Activated T-helper 2 cell treated with anti-CD3 and anti-CD28 coated beads, Interferon-gamma antibody, Interleukin-2, Interleukin-4, amounts not matched to agents 10 μg/mL and 5 μg/mL and 100 μg/mL, durations not matched to agents 14 hours and 24 hours and 36 hours (primary cell): ENCODE data around the gene MIOS. TPM values are rescaled to one million over a fixed set of nuclear protein-coding genes. Genes with fewer than 3 reads are reported as not detected.
"Not testable (repeated sequence)": the region's sequence is repeated elsewhere in the genome, so short reads cannot be mapped to it uniquely, and the experiment has no call there.

ENCODE experiments used
- DNase-seq: peaks from one replicate; pipeline ENCODE4 v3.0.0; 2021; ENCODE audit warnings: low spot score
- H3K27ac Mint-ChIP-seq: one replicate; pipeline ENCODE4 v1.8.0; 2021; ENCODE audit warnings: mixed read lengths
- H3K27me3 Mint-ChIP-seq: one replicate; pipeline ENCODE4 v1.8.0; 2021; ENCODE audit warnings: low read depth, mixed read lengths
- H3K36me3 Mint-ChIP-seq: one replicate; pipeline ENCODE4 v1.8.0; 2021; ENCODE audit warnings: low read depth, mixed read lengths
- H3K4me1 Mint-ChIP-seq: one replicate; pipeline ENCODE4 v1.8.0; 2021; ENCODE audit warnings: low read depth, mixed read lengths
- H3K4me3 Mint-ChIP-seq: one replicate; pipeline ENCODE4 v1.8.0; 2021; ENCODE audit warnings: low read depth, mild to moderate bottlenecking, moderate library complexity, mixed read lengths
- H3K9me3 Mint-ChIP-seq: one replicate; pipeline ENCODE4 v1.8.0; 2021; ENCODE audit warnings: mixed read lengths
- intact Hi-C: fragments of 100-400 bp; cut with micrococcal nuclease; formaldehyde crosslinking; loops from one replicate; pipeline ENCODE4 v1.15.1; 2023
- total RNA-seq: library from RNA; stranded (reverse); gene quantifications from 2 replicates; pipeline ENCODE4 v1.2.3, GENCODE V29; 2022

Gene MIOS
- total RNA-seq, 1 donor from 2014 or later = 29.8 TPM

DNA sequence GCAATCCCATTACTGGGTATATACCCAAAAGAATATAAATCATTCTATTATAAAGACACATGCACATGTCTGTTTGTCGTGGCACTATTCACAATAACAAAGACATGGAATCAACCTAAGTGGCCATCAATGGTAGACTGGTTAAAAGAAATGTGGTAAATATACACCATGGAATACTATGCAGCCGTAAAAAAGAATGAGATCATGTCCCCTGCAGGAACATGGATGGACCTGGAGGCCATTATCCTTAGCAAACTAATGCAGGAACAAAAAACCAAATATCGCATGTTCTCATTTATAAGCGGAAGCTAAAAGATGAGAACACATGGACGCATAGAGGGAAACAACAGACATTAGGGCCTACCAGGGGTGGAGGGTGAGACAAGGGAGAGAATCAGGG is 5.1 kb upstream of the MIOS start:
- Mint-ChIP-seq H3K9me3 (peaks cover 25% of the 10 kb centered on the region), H3K27me3 (peaks cover 38% of the 10 kb centered on the region)
- intact Hi-C loops, H3K4me1 Mint-ChIP-seq, DNase-seq, H3K27ac Mint-ChIP-seq, H3K36me3 Mint-ChIP-seq, H3K4me3 Mint-ChIP-seq: not testable (repeated sequence)

GRCh38 chr7:7562736-7563135 is 3.9 kb upstream of the MIOS start:
- peaks cover 38% of the 10 kb centered on the region for H3K27me3 Mint-ChIP-seq
- H3K4me1 Mint-ChIP-seq = peaks cover 2% of the 10 kb centered on the region
- DNase-seq = no peak
- H3K36me3 Mint-ChIP-seq = no peaks in the 10 kb centered on the region
- intact Hi-C loops = no loop called here
- H3K27ac Mint-ChIP-seq = no peak overlapping the region
- H3K4me3 Mint-ChIP-seq = no peak overlapping the region
- H3K9me3 Mint-ChIP-seq = peaks cover 24% of the 10 kb centered on the region

DNA sequence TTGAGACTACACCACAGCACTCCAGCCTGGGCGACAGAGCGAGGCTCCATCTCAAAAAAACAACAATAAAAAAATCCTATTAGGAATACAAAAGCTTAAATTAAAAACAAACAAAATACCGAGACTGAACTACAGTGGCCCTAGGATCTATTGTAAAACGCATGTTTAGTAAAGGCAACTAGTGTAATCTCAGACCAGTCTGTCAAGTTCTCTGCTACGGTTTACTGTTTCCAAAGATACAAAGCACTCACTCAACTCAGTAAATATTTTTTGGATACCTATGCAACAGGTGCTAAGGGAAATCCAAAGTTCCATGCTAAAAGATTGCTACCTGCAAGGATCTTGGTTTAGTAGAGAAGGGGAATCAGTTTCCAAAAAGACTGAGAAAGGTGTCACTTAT is 3.4 kb upstream of the MIOS start:
- Mint-ChIP-seq H3K27ac (no peak overlapping the region), H3K36me3 (peaks cover 4% of the 10 kb centered on the region), H3K9me3 (peaks cover 19% of the 10 kb centered on the region), H3K4me1 (peaks cover 8% of the 10 kb centered on the region), H3K4me3 (no peak overlapping the region), H3K27me3 (peaks cover 36% of the 10 kb centered on the region)
- DNase-seq = no peak
- intact Hi-C loops = no loop called here

- H3K4me3 Mint-ChIP-seq = no peak overlapping the region
- intact Hi-C loops = no loop called here
- no peak overlapping the region for H3K27ac Mint-ChIP-seq
Measured at GRCh38 chr7:7563813-7564212, 2.9 kb upstream of the MIOS start.

GRCh38 chr7:7564323-7564780 is 2.3 kb upstream of the MIOS start:
- no peak overlapping the region for H3K4me3 Mint-ChIP-seq
- intact Hi-C loops = no loop called here
- H3K36me3 Mint-ChIP-seq = peaks cover 14% of the 10 kb centered on the region
- no peak overlapping the region for H3K27ac Mint-ChIP-seq
- peaks cover 8% of the 10 kb centered on the region for H3K9me3 Mint-ChIP-seq
- H3K27me3 Mint-ChIP-seq = peaks cover 27% of the 10 kb centered on the region
- H3K4me1 Mint-ChIP-seq = peaks cover 17% of the 10 kb centered on the region
- no peak for DNase-seq

More at GRCh38 chr7:7563813-7564212, 2.9 kb upstream of the MIOS start:
- Mint-ChIP-seq H3K9me3 (peaks cover 13% of the 10 kb centered on the region), H3K27me3 (peaks cover 33% of the 10 kb centered on the region), H3K36me3 (peaks cover 8% of the 10 kb centered on the region), H3K4me1 (peaks cover 12% of the 10 kb centered on the region)
- DNase-seq = no peak

- intact Hi-C loops = loop anchor here (1.0 to 5.0 kb wide), 9 partner anchors 75 to 632 kb away; partner anchors contain the start of genes C1GALT1, GLCCI1 and UMAD1
- Mint-ChIP-seq H3K27me3 (peaks cover 19% of the 10 kb centered on the region), H3K27ac (no peak overlapping the region), H3K4me1 (peaks cover 24% of the 10 kb centered on the region), H3K36me3 (peaks cover 22% of the 10 kb centered on the region), H3K9me3 (peaks cover under 1% of the 10 kb centered on the region), H3K4me3 (no peak overlapping the region)
- DNase-seq = no peak
Measured at GRCh38 chr7:7565018-7565680, 1.5 kb upstream of the MIOS start.

- Mint-ChIP-seq H3K4me3 (no peak overlapping the region), H3K4me1 (peaks cover 27% of the 10 kb centered on the region), H3K9me3 (no peaks in the 10 kb centered on the region), H3K36me3 (peaks cover 26% of the 10 kb centered on the region), H3K27me3 (peaks cover 12% of the 10 kb centered on the region), H3K27ac (no peak overlapping the region)
- no peak for DNase-seq
- intact Hi-C loops = loop anchor here (1.0 to 5.0 kb wide), 9 partner anchors 74 to 631 kb away; partner anchors contain the start of genes C1GALT1, GLCCI1 and UMAD1
Measured at GRCh38 chr7:7565746-7566650, 686 bp upstream of the MIOS start.

DNA sequence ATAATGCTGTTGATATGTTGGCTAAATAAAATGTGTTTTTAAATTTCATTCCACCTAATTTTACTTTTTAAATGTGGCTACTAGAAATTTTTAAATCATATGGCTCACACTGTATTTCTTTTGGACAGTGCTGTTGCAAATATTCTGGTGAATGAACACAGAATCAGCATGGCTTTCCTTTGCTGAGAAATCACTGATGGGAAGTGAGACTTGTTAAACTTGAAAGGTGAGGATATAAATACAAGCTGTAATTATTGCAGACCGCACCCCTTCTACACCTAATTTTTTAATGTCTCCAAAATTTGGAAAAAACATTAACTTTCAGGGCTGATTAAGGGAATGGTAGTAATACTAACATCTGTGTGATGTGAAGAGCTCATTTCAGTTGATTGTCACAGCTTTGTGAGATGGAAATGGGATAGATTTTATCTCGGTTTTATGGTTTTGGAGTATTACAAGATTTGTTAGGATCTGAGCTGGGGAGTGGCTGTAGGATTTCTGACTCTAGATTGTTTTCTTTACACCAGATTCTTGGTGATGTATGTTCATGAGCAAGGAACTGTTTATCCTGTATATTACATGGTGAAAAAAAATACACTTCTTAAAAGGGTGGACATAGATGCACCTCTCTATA is 1.3 kb downstream of the MIOS start:
- peaks cover 33% of the 10 kb centered on the region for H3K36me3 Mint-ChIP-seq
- intact Hi-C loops = loop anchor here (5.0 kb wide), 4 partner anchors 194 to 629 kb away; partner anchors contain the start of gene GLCCI1
- H3K27ac Mint-ChIP-seq = peak overlapping the region; percentile 34

DNA sequence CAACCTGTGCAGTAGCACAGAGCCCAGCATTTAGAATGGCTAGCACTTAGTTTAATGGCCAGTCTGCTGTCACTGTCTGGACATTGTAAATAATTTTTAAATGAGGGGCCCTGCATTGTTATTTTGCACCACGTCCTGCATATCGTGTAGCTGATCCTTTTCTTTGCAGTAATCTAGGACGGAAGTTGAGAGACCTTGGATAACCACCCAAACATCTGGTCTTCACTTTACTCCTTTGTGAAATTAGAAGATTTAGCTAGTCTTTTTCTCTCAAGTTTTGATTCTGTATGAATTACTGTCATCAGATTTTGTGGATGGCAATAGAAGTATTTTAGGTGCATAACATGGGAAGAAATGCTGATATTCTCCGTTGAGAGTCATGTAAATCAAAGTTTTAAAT is 1.9 kb downstream of the MIOS start:
- H3K27me3 Mint-ChIP-seq = peaks cover under 1% of the 10 kb centered on the region
- H3K4me3 Mint-ChIP-seq = peak overlapping the region; percentile 76
- no peak for DNase-seq
- intact Hi-C loops = loop anchor here (5.0 kb wide), 4 partner anchors 194 to 629 kb away; partner anchors contain the start of gene GLCCI1
- peaks cover 37% of the 10 kb centered on the region for H3K4me1 Mint-ChIP-seq
- H3K36me3 Mint-ChIP-seq = peaks cover 38% of the 10 kb centered on the region
- H3K9me3 Mint-ChIP-seq = no peaks in the 10 kb centered on the region
- no peak overlapping the region for H3K27ac Mint-ChIP-seq

More for the DNA sequence above, 1.3 kb downstream of the MIOS start:
- Mint-ChIP-seq H3K27me3 (peaks cover 4% of the 10 kb centered on the region), H3K9me3 (no peaks in the 10 kb centered on the region), H3K4me3 (peak overlapping the region; percentile 76), H3K4me1 (peaks cover 35% of the 10 kb centered on the region)
- no peak for DNase-seq

- Mint-ChIP-seq H3K27me3 (no peaks in the 10 kb centered on the region), H3K27ac (peak overlapping the region; percentile 52), H3K36me3 (peaks cover 44% of the 10 kb centered on the region), H3K9me3 (no peaks in the 10 kb centered on the region), H3K4me1 (peaks cover 37% of the 10 kb centered on the region), H3K4me3 (peak overlapping the region; percentile 76)
- intact Hi-C loops = loop anchor here (5.0 kb wide), 4 partner anchors 193 to 628 kb away; partner anchors contain the start of gene GLCCI1
- no peak for DNase-seq
Measured at GRCh38 chr7:7569081-7569527, 2.4 kb downstream of the MIOS start.

DNA sequence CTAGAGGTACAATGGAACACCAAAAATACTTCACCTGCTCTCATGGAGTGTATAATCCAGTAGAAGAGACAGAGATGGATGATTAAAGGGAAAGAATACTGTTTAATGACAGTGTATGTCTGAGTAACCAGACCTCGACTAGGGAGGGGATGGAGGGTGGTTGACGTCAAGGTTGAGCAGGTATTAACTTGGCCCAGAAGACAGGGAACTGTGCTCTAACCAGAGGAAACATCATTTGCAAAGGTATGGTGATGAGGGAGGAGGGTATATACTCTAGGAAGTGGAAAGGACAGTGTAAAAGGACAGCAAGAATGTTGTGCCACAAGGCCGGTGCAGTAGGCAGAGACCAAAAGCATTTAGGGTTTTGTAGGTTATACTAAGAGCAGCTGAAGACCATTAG is 2.9 kb downstream of the MIOS start:
- Mint-ChIP-seq H3K4me1 (peaks cover 37% of the 10 kb centered on the region), H3K36me3 (peaks cover 47% of the 10 kb centered on the region)

GRCh38 chr7:7570584-7570983 is 3.9 kb downstream of the MIOS start:
- H3K27ac Mint-ChIP-seq = no peak overlapping the region
- H3K4me1 Mint-ChIP-seq = peaks cover 37% of the 10 kb centered on the region
- no peak overlapping the region for H3K4me3 Mint-ChIP-seq
- intact Hi-C loops = no loop called here
- H3K9me3 Mint-ChIP-seq = no peaks in the 10 kb centered on the region
- peaks cover 48% of the 10 kb centered on the region for H3K36me3 Mint-ChIP-seq
- no peak for DNase-seq
- H3K27me3 Mint-ChIP-seq = no peaks in the 10 kb centered on the region

More for the DNA sequence above, 2.9 kb downstream of the MIOS start:
- no peaks in the 10 kb centered on the region for H3K27me3 Mint-ChIP-seq
- intact Hi-C loops = loop anchor here (5.0 kb wide), 4 partner anchors 193 to 628 kb away; partner anchors contain the start of gene GLCCI1
- peak overlapping the region; percentile 76 for H3K4me3 Mint-ChIP-seq
- H3K9me3 Mint-ChIP-seq = no peaks in the 10 kb centered on the region
- DNase-seq = no peak
- H3K27ac Mint-ChIP-seq = no peak overlapping the region
